MM.1S (cell line): Measurements from ENCODE around the gene RGS13.

Source experiments
- DNase-seq: peaks from one replicate; pipeline ENCODE4 v3.0.0-alpha.2; 2015
- H2AFZ ChIP-seq: fragments of 300-600 bp; sonication (generic); 2 replicates; pipeline ENCODE4 v1.6.0; 2016; ENCODE audit warnings: antibody characterized with exemption, low read length
- H3F3A ChIP-seq: fragments of 300-600 bp; sonication (generic); 2 replicates; pipeline ENCODE4 v1.6.1; 2016; ENCODE audit warnings: mild to moderate bottlenecking, antibody characterized with exemption, low read length, moderate library complexity, mixed read lengths; ENCODE audit not compliant: insufficient read depth
- H3K27ac ChIP-seq: fragments of 300-600 bp; sonication (generic); 2 replicates; pipeline ENCODE4 v1.5.1; 2016; ENCODE audit warnings: mild to moderate bottlenecking, low read length
- H3K27me3 ChIP-seq: fragments of 300-600 bp; sonication (generic); replicated peaks from 2 replicates; pipeline ENCODE4 v1.6.0; 2016; ENCODE audit warnings: low read length; ENCODE audit not compliant: insufficient read depth
- H3K36me3 ChIP-seq: fragments of 300-600 bp; sonication (generic); replicated peaks from 2 replicates; pipeline ENCODE4 v1.6.1; 2016; ENCODE audit warnings: mild to moderate bottlenecking, low read length, mixed read lengths; ENCODE audit not compliant: insufficient read depth
- H3K4me1 ChIP-seq: fragments of 300-600 bp; sonication (generic); 2 replicates; pipeline ENCODE4 v1.6.1; 2016; ENCODE audit warnings: low read length, mixed read lengths
- H3K4me2 ChIP-seq: fragments of 300-600 bp; sonication (generic); 2 replicates; pipeline ENCODE4 v1.6.0; 2016; ENCODE audit warnings: low read depth, low read length
- H3K4me3 ChIP-seq: fragments of 300-600 bp; sonication (generic); 2 replicates; pipeline ENCODE4 v1.5.1; 2016; ENCODE audit warnings: low read length, mixed read lengths
- H3K79me2 ChIP-seq: fragments of 300-600 bp; sonication (generic); 2 replicates; pipeline ENCODE4 v1.6.1; 2016; ENCODE audit warnings: mixed run types, low read length, mixed read lengths
- H3K9ac ChIP-seq: fragments of 300-600 bp; sonication (generic); 2 replicates; pipeline ENCODE4 v1.6.1; 2016; ENCODE audit warnings: low read length, mixed read lengths
- H3K9me2 ChIP-seq: fragments of 300-600 bp; sonication (generic); replicated peaks from 2 replicates; pipeline ENCODE4 v1.6.1; 2016; ENCODE audit warnings: mild to moderate bottlenecking, low read length, mixed read lengths; ENCODE audit not compliant: insufficient read depth
- H3K9me3 ChIP-seq: fragments of 300-600 bp; sonication (generic); replicated peaks from 2 replicates; pipeline ENCODE4 v1.6.1; 2016; ENCODE audit warnings: mild to moderate bottlenecking, low read length, mixed read lengths; ENCODE audit not compliant: insufficient read depth
- H4K20me1 ChIP-seq: fragments of 300-600 bp; sonication (generic); 2 replicates; pipeline ENCODE4 v1.6.1; 2016; ENCODE audit warnings: mild to moderate bottlenecking, low read length, moderate library complexity, mixed read lengths; ENCODE audit not compliant: insufficient read depth
- CTCF ChIP-seq: fragments of 300-600 bp; sonication (generic); IDR thresholded peaks from 2 replicates; pipeline ENCODE4 v1.5.1; 2016; ENCODE audit warnings: antibody characterized with exemption, low read length, mixed read lengths
- EZH2 ChIP-seq: fragments of 300-600 bp; sonication (generic); optimal IDR thresholded peaks from 2 replicates; pipeline ENCODE3; 2017; ENCODE audit warnings: low read depth, mild to moderate bottlenecking, antibody characterized with exemption, low read length, mixed read lengths
- EZH2phosphoT487 ChIP-seq: fragments of 300-600 bp; sonication (generic); IDR thresholded peaks from 2 replicates; pipeline ENCODE4 v1.6.1; 2018; ENCODE audit warnings: antibody characterized with exemption, low read length

The RGS13 gene

GRCh38 chr1:192633533-192634253, 2.3 kb upstream of the RGS13 start:
- Histone ChIP-seq H3K4me2 (no peak overlapping the region), H3K9me2 (no peaks in the 10 kb centered on the region; the same call in 1 of the 2 replicates), H3K79me2 (no peaks in the 10 kb centered on the region), H2AFZ (no peak overlapping the region), H3K36me3 (no peaks in the 10 kb centered on the region), H3K4me3 (no peak overlapping the region), H3K27ac (no peak overlapping the region), H3K4me1 (peaks cover 8% of the 10 kb centered on the region), H3K9ac (no peak overlapping the region), H3F3A (no peaks in the 10 kb centered on the region), H3K27me3 (no peaks in the 10 kb centered on the region), H4K20me1 (no peaks in the 10 kb centered on the region), H3K9me3 (no peaks in the 10 kb centered on the region)
- TF ChIP-seq EZH2phosphoT487 (no peak), EZH2 (no peak), CTCF (no peak)
- no peak for DNase-seq

DNA sequence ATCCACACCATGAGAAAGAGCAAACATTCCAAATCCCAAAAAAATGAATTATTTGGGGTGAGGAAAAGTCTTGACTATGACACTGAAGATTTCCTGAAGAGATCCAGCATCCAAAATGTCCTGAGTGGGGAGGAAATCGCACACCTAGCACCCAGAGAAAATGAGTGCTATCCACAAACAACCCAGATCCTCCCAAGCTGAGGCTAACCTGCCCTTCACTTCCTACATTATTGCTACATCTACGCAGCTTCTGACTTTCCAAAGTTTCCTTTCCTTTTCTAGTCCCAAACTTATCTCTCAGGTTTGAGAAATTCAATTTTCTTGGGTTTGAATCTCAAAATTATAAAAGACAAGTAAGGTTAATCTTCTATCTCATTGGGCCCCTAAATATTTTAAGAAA, 906 bp upstream of the RGS13 start:
- no peaks in the 10 kb centered on the region for H3K79me2 ChIP-seq
- DNase-seq: no peak

GRCh38 chr1:192639607-192640368, 3.8 kb downstream of the RGS13 start:
- Histone ChIP-seq H3K9me3 (no peaks in the 10 kb centered on the region), H3K4me1 (peaks cover 13% of the 10 kb centered on the region), H3K9me2 (no peaks in the 10 kb centered on the region; the same call in 1 of the 2 replicates), H2AFZ (0 out of 2 replicates have a peak overlapping the region, but pooled peaks have one; percentile 25), H3K36me3 (no peaks in the 10 kb centered on the region), H3K9ac (no peak overlapping the region), H4K20me1 (no peaks in the 10 kb centered on the region), H3K27me3 (no peaks in the 10 kb centered on the region), H3F3A (peaks cover 4% of the 10 kb centered on the region; the same call in 1 of the 2 replicates), H3K4me3 (no peak overlapping the region), H3K27ac (no peak overlapping the region), H3K79me2 (no peaks in the 10 kb centered on the region), H3K4me2 (peak overlapping the region; percentile 16; the same call in 1 of the 2 replicates)
- TF ChIP-seq CTCF: no peak
- no peak for TF ChIP-seq EZH2
- TF ChIP-seq EZH2phosphoT487: no peak
- peak; percentile 21 for DNase-seq

More for the DNA sequence above, 906 bp upstream of the RGS13 start:
- Histone ChIP-seq H3K9me3 (no peaks in the 10 kb centered on the region), H3K4me1 (peaks cover 12% of the 10 kb centered on the region), H3F3A (peaks cover 4% of the 10 kb centered on the region; the same call in 1 of the 2 replicates), H3K4me3 (no peak overlapping the region), H3K27me3 (no peaks in the 10 kb centered on the region), H3K4me2 (no peak overlapping the region), H3K9ac (no peak overlapping the region), H3K9me2 (no peaks in the 10 kb centered on the region; the same call in 1 of the 2 replicates), H4K20me1 (no peaks in the 10 kb centered on the region), H2AFZ (no peak overlapping the region), H3K36me3 (no peaks in the 10 kb centered on the region), H3K27ac (no peak overlapping the region)
- TF ChIP-seq CTCF (no peak), EZH2phosphoT487 (no peak), EZH2 (no peak)
